Neuronal stem cell (in vitro differentiated cells): ENCODE data around the gene SPEM2.

Source experiments
- DNase-seq: peaks from one replicate; pipeline ENCODE4 v3.0.0-alpha.2; 2013; ENCODE audit warnings: low spot score
- H2AFZ ChIP-seq: one replicate; pipeline ENCODE4 v1.6.1; 2013; ENCODE audit warnings: mild to moderate bottlenecking, low read length, inconsistent platforms
- H2AK5ac ChIP-seq: 2 replicates; pipeline ENCODE4 v1.6.1; 2013; ENCODE audit warnings: low read depth, mild to moderate bottlenecking, inconsistent platforms, low read length, moderate library complexity, mixed read lengths
- H2BK120ac ChIP-seq: 2 replicates; pipeline ENCODE4 v1.6.1; 2013; ENCODE audit warnings: low read depth, mild to moderate bottlenecking, inconsistent platforms, low read length, moderate library complexity, mixed read lengths
- H2BK12ac ChIP-seq: one replicate; pipeline ENCODE4 v1.6.1; 2013; ENCODE audit warnings: low read length, inconsistent platforms
- H2BK15ac ChIP-seq: 2 replicates; pipeline ENCODE4 v1.6.1; 2013; ENCODE audit warnings: mild to moderate bottlenecking, low read length, inconsistent platforms, mixed read lengths
- H2BK5ac ChIP-seq: one replicate; pipeline ENCODE4 v1.6.1; 2013; ENCODE audit warnings: inconsistent platforms, mild to moderate bottlenecking, low read length, moderate library complexity
- H3K14ac ChIP-seq: one replicate; pipeline ENCODE4 v1.6.1; 2013; ENCODE audit warnings: low read length, inconsistent platforms
- H3K18ac ChIP-seq: 2 replicates; pipeline ENCODE4 v1.6.1; 2013; ENCODE audit warnings: low read length, inconsistent platforms
- H3K23ac ChIP-seq: 2 replicates; pipeline ENCODE4 v1.6.1; 2013; ENCODE audit warnings: low read depth, mild to moderate bottlenecking, mixed read lengths, low read length, inconsistent platforms; ENCODE audit not compliant: poor library complexity
- H3K27ac ChIP-seq: replicated peaks from 3 replicates; pipeline ENCODE4 v1.5.1; 2013; ENCODE audit warnings: low read length, inconsistent platforms
- H3K27me3 ChIP-seq, 3 experiments: 2 replicates each; pipeline ENCODE4 v1.6.1; 2013; ENCODE audit warnings: low read length in 3 of 3, mild to moderate bottlenecking in 2 of 3, inconsistent platforms in 1 of 3, low read depth in 1 of 3, mixed read lengths in 1 of 3, moderate library complexity in 1 of 3; ENCODE audit not compliant: control insufficient read depth in 3 of 3, insufficient read depth in 3 of 3
- H3K36me3 ChIP-seq, 2 donors: replicated peaks in 1 of 2; 2 replicates each; pipeline ENCODE4 v1.6.1; 2013; ENCODE audit warnings: low read length in 2 of 2; ENCODE audit not compliant: control insufficient read depth in 2 of 2, insufficient read depth in 2 of 2
- H3K4ac ChIP-seq: 2 replicates; pipeline ENCODE4 v1.6.1; 2013; ENCODE audit warnings: inconsistent platforms, mild to moderate bottlenecking, low read length, moderate library complexity
- H3K4me1 ChIP-seq, 2 donors: 1 replicate in 1 of 2; 2 replicates in 1 of 2; pipeline ENCODE4 v1.6.1; 2013; ENCODE audit warnings: low read length in 2 of 2, low read depth in 1 of 2; ENCODE audit not compliant: control insufficient read depth in 2 of 2, insufficient read depth in 1 of 2
- H3K4me2 ChIP-seq: one replicate; pipeline ENCODE4 v1.6.1; 2013; ENCODE audit warnings: mild to moderate bottlenecking, low read length, inconsistent platforms; ENCODE audit not compliant: insufficient read depth, poor library complexity, severe bottlenecking
- H3K4me3 ChIP-seq, 2 donors: 2 replicates each; pipeline ENCODE4 v1.5.1; 2013; ENCODE audit warnings: low read length in 2 of 2, mild to moderate bottlenecking in 2 of 2, inconsistent platforms in 1 of 2, moderate library complexity in 1 of 2
- H3K79me1 ChIP-seq: one replicate; pipeline ENCODE4 v1.6.1; 2013; ENCODE audit warnings: low read depth, mild to moderate bottlenecking, inconsistent platforms, low read length, moderate library complexity
- H3K9ac ChIP-seq: one replicate; pipeline ENCODE4 v1.6.1; 2013; ENCODE audit warnings: mild to moderate bottlenecking, low read depth, low read length, inconsistent platforms; ENCODE audit not compliant: poor library complexity
- H3K9me3 ChIP-seq, 2 donors: replicated peaks in 1 of 2; 2 replicates each; pipeline versions ENCODE3 to v1.6.1; 2013; ENCODE audit warnings: low read length in 2 of 2, mild to moderate bottlenecking in 2 of 2, inconsistent platforms in 1 of 2, low read depth in 1 of 2, mixed read lengths in 1 of 2, moderate library complexity in 1 of 2; ENCODE audit not compliant: control insufficient read depth in 2 of 2, insufficient read depth in 1 of 2
- H4K8ac ChIP-seq: one replicate; pipeline ENCODE4 v1.6.1; 2013; ENCODE audit warnings: low read depth, mild to moderate bottlenecking, inconsistent platforms, low read length, moderate library complexity
- H4K91ac ChIP-seq: one replicate; pipeline ENCODE4 v1.6.1; 2013; ENCODE audit warnings: low read length, low read depth, mild to moderate bottlenecking, inconsistent platforms; ENCODE audit not compliant: poor library complexity
- WGBS, 2 donors: extraction: QIAGEN DNeasy Blood & Tissue Kit; methylation state at CpG; one replicate each; pipeline ENCODE4 v1.1.7; 2013; ENCODE audit warnings: missing lambda C conversion rate in 2 of 2, mixed read lengths in 1 of 2; ENCODE audit not compliant: insufficient read length in 2 of 2, insufficient replicate concordance in 1 of 2; ENCODE audit errors: extremely low coverage in 2 of 2; 5-methylcytosine and 5-hydroxymethylcytosine counted together

The SPEM2 gene

GRCh38 chr17:7388856-7389255 is 36.6 kb upstream of the SPEM2 start:
- no peak overlapping the region for H3K4me3 ChIP-seq
- no peak overlapping the region for H3K14ac ChIP-seq
- H3K4me1 ChIP-seq, result peaks cover 2 to 7% of the 10 kb centered on the region in 2 donors
- no peak overlapping the region for H2BK5ac ChIP-seq
- no peaks in the 10 kb centered on the region for H3K79me1 ChIP-seq
- no peak overlapping the region for H3K27ac ChIP-seq
- no peak overlapping the region for H2BK12ac ChIP-seq
- no peak overlapping the region for H2AK5ac ChIP-seq
- H3K23ac ChIP-seq, result no peak overlapping the region
- no peak overlapping the region for H3K4ac ChIP-seq
- no peak overlapping the region for H3K9ac ChIP-seq
- no peak overlapping the region for H4K91ac ChIP-seq
- no peak overlapping the region for H3K4me2 ChIP-seq
- peaks cover 0 to 10% (median 8%) of the 10 kb centered on the region in 3 experiments for H3K27me3 ChIP-seq
- WGBS, 2 donors, result no CpG with 5 or more reads among the region's 10 CpGs
- no peak overlapping the region for H3K18ac ChIP-seq
- no peak overlapping the region for H2AFZ ChIP-seq
- peaks cover 13 to 38% of the 10 kb centered on the region in 2 donors for H3K36me3 ChIP-seq
- DNase-seq, result no peak
- no peak overlapping the region for H2BK120ac ChIP-seq
- H4K8ac ChIP-seq, result no peak overlapping the region
- no peak overlapping the region for H2BK15ac ChIP-seq
- H3K9me3 ChIP-seq, result no peaks in the 10 kb centered on the region

- no peak overlapping the region for H2BK5ac ChIP-seq
- no peak overlapping the region for H3K4ac ChIP-seq
- no peak overlapping the region for H3K14ac ChIP-seq
- DNase-seq, result no peak
- H2BK120ac ChIP-seq, result no peak overlapping the region
- no peak overlapping the region for H4K8ac ChIP-seq
- no peak overlapping the region for H3K27ac ChIP-seq
- no peak overlapping the region for H2BK15ac ChIP-seq
- H3K18ac ChIP-seq, result no peak overlapping the region
- no peaks in the 10 kb centered on the region for H3K79me1 ChIP-seq
- H3K23ac ChIP-seq, result no peak overlapping the region
- no peak overlapping the region for H2BK12ac ChIP-seq
- no peaks in the 10 kb centered on the region for H3K27me3 ChIP-seq
- no peak overlapping the region for H3K4me2 ChIP-seq
- no peaks in the 10 kb centered on the region for H3K9me3 ChIP-seq
- H2AFZ ChIP-seq, result no peak overlapping the region
- H4K91ac ChIP-seq, result no peak overlapping the region
- H3K9ac ChIP-seq, result no peak overlapping the region
- no peak overlapping the region for H3K4me3 ChIP-seq
- peaks cover 3 to 7% of the 10 kb centered on the region in 2 donors for H3K4me1 ChIP-seq
- H2AK5ac ChIP-seq, result no peak overlapping the region
- H3K36me3 ChIP-seq, result peaks cover 13 to 38% of the 10 kb centered on the region in 2 donors
- no CpG with 5 or more reads among the region's 19 CpGs for WGBS, 2 donors
Measured at GRCh38 chr17:7389924-7390910, 35.2 kb upstream of the SPEM2 start.

DNA sequence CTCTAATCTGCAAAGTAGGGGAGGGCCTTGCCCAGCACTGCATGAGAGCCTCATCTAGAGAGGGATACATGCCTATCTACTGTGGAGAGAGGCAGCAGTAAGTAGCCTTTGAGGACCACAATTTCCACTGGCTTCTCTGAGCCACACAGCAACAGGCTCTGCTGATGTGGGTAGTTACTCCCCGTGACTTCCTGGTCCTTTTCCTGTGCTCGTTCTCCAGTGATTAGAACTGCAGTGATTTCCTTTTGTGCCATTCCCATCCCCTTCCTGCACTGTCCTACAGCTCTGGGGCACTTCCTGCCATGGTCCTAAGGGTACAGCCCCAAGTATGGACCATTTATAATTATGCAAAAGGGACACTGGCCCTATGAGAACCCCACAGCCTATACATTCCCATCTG is 34.1 kb upstream of the SPEM2 start:
- no CpG with 5 or more reads among the region's 2 CpGs for WGBS, 2 donors
- H3K23ac ChIP-seq, result no peak overlapping the region

More for the DNA sequence above, 34.1 kb upstream of the SPEM2 start:
- H2AFZ ChIP-seq, result no peak overlapping the region
- H3K27me3 ChIP-seq, result no peaks in the 10 kb centered on the region
- no peak overlapping the region for H2BK5ac ChIP-seq
- no peak overlapping the region for H2BK15ac ChIP-seq
- no peak overlapping the region for H4K8ac ChIP-seq
- H3K9me3 ChIP-seq, result peaks cover 0 to 1% of the 10 kb centered on the region in 2 donors
- H3K14ac ChIP-seq, result no peak overlapping the region
- no peak overlapping the region for H3K4me2 ChIP-seq
- H2BK120ac ChIP-seq, result no peak overlapping the region
- no peak overlapping the region for H4K91ac ChIP-seq
- H3K18ac ChIP-seq, result no peak overlapping the region
- no peak for DNase-seq
- H3K4me1 ChIP-seq, result peaks cover 3 to 7% of the 10 kb centered on the region in 2 donors
- H2AK5ac ChIP-seq, result no peak overlapping the region
- H3K79me1 ChIP-seq, result no peaks in the 10 kb centered on the region
- no peak overlapping the region for H3K9ac ChIP-seq
- H3K27ac ChIP-seq, result no peak overlapping the region
- peaks cover 13 to 38% of the 10 kb centered on the region in 2 donors for H3K36me3 ChIP-seq
- H2BK12ac ChIP-seq, result no peak overlapping the region
- no peak overlapping the region for H3K4me3 ChIP-seq
- no peak overlapping the region for H3K4ac ChIP-seq
